ENCODE data around the gene CCDC134. TPM values are rescaled to one million over a fixed set of nuclear protein-coding genes. Genes with fewer than 3 reads are reported as not detected.

The CCDC134 gene
- 10.4 TPM for total RNA-seq

GRCh38 chr22:41800348-41801146, at the start of gene CCDC134:
Gene CCDC134, plus strand, starts transcription at chr22:41800679. Its CDS starts 8,212 bp downstream, at chr22:41808891.
- peak; percentile 92 for DNase-seq (ENCODE audit: low spot score)

DNA sequence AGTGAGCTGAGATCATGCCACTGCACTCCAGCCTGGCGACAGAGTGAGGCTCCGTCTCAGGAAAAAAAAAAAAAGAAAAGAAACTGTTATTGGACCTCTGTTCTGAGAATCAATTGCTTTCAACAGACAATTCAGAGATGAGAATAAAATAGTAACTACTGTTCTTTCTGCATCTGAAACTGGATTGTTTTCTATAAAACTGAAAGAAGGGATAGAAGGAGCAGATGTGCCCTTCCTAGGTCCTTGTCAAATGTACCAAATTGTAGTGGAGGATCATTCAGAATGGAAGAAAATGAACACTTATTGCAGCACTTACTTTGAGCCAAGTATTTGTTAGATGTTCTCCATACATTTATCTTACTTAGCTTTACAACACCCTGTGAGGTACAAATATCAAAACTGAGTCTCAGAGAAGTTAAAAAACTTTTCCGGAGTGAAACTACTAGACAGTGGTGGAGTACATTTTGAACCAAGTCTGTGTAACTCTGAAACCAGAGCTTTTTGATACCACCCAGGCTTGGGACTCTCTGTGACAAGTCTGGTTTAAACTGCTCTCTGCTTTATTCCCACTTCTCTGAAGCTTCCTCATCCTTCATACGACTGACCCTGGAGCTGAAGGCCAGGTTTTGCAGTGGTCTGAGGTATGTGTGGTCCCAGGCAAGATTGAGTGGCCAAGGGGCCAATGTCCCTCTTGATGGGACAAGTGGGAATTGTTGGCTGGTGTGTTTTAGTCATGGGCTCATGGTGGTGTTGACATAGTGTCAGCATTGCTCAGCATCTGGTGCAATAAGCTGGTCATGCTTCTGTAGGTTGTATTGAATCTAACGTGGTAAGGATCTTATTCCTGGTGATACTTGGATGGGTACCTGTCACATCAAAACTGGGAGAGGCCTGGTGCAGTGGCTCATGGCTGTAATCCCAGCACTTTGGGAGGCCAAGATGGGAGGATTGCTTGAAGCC, 48.2 kb upstream of the CCDC134 start:
- no peak for DNase-seq (ENCODE audit: low spot score)

GRCh38 chr22:41753984-41754383, 46.5 kb upstream of the CCDC134 start:
- no peak for DNase-seq (ENCODE audit: low spot score)

- DNase-seq (ENCODE audit: low spot score) = no peak
Observed at GRCh38 chr22:41757502-41757901, 43.0 kb upstream of the CCDC134 start.

DNA sequence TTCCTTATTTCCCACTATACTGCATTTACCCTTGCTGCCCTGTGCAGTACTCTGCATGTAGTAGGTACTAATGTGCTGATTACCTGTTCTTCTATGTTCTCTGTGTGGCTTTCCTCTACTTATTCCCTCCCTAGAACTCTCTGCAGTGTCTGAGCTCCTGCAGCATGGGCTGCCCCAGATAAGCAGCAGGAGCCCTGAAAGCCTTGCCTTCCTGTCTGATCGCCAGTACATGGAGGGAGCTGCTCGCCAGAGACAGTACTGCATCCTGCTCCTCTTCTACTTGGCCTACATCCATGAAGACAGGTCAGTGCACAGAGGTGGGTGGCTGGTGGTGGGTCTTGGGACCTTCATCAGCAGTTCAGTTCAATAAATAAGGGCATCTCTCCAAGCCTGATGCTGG, 42.2 kb upstream of the CCDC134 start:
- no peak for DNase-seq (ENCODE audit: low spot score)

GRCh38 chr22:41762980-41763779, 37.3 kb upstream of the CCDC134 start:
- DNase-seq (ENCODE audit: low spot score) = peak; percentile 46

- DNase-seq (ENCODE audit: low spot score) = no peak
Observed at GRCh38 chr22:41766476-41766875, 34.0 kb upstream of the CCDC134 start.

- no peak for DNase-seq (ENCODE audit: low spot score)
Observed at GRCh38 chr22:41768430-41768829, 32.0 kb upstream of the CCDC134 start.

DNA sequence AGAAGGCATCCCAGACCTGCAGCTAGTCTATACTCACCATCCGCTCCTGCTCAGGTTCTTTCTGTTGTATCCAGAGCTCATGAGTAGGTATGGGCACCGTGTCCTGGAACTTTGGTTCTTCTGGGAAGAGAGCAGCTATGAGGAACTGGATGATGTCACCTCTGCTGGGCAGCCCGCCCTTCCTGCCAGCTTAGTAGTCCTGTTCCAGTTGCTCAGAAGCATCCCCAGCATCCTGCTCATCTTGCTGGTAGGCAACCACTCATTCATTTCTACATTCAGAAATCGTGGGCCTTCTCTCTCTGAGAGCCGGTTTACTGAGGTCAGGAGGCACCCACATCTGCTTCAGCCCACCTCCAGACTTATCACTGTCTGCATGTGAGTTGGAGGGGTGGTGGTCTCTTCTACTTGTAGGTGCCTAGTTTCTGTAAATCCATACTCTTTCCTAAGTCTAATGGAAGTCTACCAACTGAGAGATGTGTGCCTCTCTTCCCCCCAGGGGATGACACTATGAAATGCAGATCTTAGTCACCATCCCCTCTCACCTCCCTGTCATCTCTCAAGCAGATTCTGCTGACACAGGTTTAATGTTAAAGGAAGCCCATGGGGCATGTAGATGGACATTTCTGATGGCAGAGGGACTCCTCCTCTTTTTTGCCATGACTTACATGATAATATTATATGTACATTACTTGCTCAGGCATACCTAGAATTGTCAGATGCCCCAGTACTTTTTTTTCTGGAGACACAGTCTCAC, 29.6 kb upstream of the CCDC134 start:
- no peak for DNase-seq (ENCODE audit: low spot score)

- no peak for DNase-seq (ENCODE audit: low spot score)
Observed at GRCh38 chr22:41772198-41772597, 28.3 kb upstream of the CCDC134 start.

DNA sequence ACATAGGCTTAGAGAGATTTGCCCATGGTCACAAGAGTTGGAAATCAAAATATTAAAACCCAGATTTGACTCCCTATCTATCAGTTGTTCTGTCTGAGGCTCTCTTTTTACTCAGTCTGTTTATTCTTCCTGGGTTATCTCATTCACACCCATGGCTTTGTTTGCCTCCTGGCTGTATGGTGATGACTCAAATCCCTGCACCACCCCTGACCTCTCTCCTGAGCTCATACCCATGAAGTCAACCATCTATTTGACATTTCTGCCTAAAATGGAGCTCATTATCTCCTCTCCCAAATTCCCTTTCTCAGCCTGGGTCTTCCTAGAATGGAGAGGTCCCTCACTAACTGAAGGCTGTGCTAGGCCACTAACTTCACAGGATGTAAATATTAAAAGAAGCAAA, 27.8 kb upstream of the CCDC134 start:
- DNase-seq (ENCODE audit: low spot score) = no peak

DNA sequence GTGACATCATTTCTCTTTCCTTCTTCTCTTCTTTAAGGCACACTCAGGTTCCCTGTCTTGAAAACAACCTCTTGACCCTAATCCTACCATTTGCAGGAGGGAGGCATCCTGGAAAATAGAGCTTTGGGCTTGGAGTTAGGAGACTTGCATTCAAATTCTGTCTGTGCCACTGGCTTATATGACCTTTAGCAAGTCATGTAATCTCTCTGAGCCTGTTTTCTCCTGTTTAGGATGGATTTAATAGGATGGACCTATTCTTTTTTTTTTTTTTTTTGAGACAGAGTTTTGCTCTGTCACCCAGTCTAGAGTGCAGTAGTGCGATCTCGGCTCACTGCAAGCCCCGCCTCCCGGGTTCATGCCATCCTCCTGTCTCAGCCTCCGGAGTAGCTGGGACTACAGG, 25.1 kb upstream of the CCDC134 start:
- DNase-seq (ENCODE audit: low spot score) = no peak

GRCh38 chr22:41775976-41776375, 24.5 kb upstream of the CCDC134 start:
- DNase-seq (ENCODE audit: low spot score) = no peak

DNA sequence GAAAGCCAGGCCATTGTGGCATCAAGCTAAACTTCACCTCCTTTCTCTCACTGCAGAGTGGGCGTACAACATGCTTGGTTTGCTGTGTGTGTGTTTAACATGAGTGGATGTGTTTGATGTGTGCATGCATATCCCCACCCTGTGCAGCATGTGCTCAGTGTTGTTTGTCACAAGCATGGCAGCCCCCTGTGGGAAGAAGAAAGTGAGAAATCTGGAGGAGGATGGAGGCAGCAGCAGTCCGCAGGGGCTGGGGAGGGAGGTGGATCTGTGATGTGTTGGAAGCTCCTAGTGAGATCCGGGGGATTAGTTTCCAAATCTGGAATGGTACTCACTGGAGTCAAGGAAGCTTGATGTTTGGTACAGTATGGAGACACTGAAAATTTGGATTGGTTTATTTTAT, 24.1 kb upstream of the CCDC134 start:
- no peak for DNase-seq (ENCODE audit: low spot score)

- no peak for DNase-seq (ENCODE audit: low spot score)
Observed at GRCh38 chr22:41777749-41778425, 22.6 kb upstream of the CCDC134 start.

- DNase-seq (ENCODE audit: low spot score) = no peak
Observed at GRCh38 chr22:41779929-41780505, 20.5 kb upstream of the CCDC134 start.

DNA sequence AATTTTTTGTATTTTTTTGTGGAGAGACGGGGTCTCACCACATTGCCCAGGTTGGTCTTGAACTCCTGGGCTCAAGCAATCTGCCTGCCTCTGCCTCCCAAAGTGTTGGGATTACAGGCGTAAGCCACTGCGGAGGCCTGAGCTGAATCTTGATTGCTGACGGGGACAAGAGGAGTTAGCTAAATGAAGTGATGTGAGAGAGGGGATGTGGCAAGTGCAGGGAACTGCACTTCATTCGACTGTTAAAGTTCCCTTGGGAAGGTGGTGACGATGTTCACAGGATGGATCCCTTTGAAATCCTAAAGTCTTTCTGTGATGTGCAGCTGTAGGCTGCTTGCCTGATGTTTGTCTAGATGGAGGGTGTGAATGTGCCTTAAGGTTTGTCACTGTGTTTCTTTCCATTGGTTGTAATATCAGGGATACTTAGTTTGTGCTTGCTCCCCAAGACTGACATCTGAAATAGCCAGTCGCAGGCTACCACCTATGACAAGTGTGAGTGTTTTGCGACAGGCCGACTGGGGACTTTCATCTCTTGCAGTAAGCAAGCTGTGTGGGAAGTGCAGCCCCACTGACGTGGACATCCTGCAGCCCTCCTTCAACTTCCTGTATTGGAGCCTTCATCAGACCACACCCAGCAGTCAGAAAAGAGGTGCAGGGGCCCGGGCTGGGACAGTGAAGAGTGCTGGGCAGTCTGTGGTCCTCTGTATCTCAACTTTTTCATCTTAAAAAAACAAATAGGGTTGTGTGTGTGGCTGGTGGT, 19.6 kb upstream of the CCDC134 start:
- DNase-seq (ENCODE audit: low spot score) = peak; percentile 62

DNA sequence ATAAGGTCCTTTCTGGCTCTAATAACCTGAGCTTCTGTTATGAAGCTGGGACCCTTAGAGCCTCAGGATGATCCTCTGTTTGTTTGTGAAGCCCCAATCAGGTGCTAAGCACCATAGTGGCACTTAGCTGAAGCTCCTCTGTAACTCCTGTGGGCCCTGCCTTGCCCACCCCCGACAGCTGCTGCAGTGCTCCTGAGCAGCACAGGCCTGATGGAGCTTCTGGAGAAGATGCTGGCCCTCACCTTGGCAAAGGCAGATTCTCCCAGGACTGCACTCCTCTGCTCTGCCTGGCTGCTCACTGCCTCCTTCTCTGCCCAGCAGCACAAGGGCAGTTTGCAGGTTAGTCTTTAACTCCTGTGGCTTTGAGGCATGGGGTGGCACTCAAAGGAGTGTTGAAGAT, 19.0 kb upstream of the CCDC134 start:
- no peak for DNase-seq (ENCODE audit: low spot score)

GRCh38 chr22:41782316-41782715, 18.2 kb upstream of the CCDC134 start:
- DNase-seq (ENCODE audit: low spot score) = no peak
